ENCODE results near the gene LRRC74B. TPM values are rescaled to one million over a fixed set of nuclear protein-coding genes. Genes with fewer than 3 reads are reported as not detected.

Gene LRRC74B
- polyA plus RNA-seq, 1 of the 3 experiments (the other 2 are of a cell fraction): 0.03 TPM

DNA sequence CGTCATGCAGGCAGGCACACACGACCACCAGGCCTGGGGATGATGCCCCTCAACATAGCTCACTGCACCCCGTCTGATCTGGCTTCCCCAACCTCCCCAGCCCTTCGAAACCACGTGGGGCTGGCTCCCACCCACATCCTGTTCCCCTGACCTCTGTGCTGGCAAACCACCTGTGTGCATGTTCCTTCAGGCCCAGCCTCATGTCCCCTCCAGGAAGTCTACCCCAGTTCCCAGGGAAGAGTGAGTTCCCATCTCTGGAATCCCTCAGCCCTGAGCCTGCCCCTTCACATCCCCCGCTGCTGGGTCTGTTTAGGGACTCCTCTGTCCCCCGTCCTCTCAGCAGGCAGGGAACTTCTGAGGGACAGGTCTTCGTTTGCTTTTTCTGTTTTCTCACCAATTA lies 20.5 kb upstream of the LRRC74B start:
- Histone ChIP-seq H3K9me2 (no peaks in the 10 kb centered on the region), H3K9ac (no peak overlapping the region), H3K36me3 (replicated peaks in 1 of 2; ENCODE audit: control insufficient read depth in 1 of 2, insufficient read depth in 2 of 2, low read length in 1 of 2) (no peaks in the 10 kb centered on the region), H3K9me3 (no peaks in the 10 kb centered on the region), H4K20me1 (ENCODE audit: insufficient read depth) (no peaks in the 10 kb centered on the region), H3K27me3 (ENCODE audit: insufficient read depth) (no peaks in the 10 kb centered on the region), H3K4me2 (no peak overlapping the region), H3K4me1 (ENCODE audit: control insufficient read depth in 1 of 2, insufficient read depth in 2 of 2, low read depth in 1 of 2, low read length in 1 of 2) (peaks cover 0 to 29% of the 10 kb centered on the region in 2 experiments; a peak in 1 of 4 replicates), H3F3A (replicated peaks; ENCODE audit: insufficient read depth) (no peaks in the 10 kb centered on the region), H2AFZ (ENCODE audit: low read depth) (no peak overlapping the region), H3K27ac (ENCODE audit: low read depth in 2 of 2, low read length in 1 of 2) (no peak overlapping the region), H3K4me3 (ENCODE audit: low read depth in 2 of 2, low read length in 1 of 2) (no peak overlapping the region), H3K79me2 (ENCODE audit: insufficient read depth) (no peaks in the 10 kb centered on the region)
- DNase-seq: no peak
- TF ChIP-seq NFIC (IDR thresholded peaks at IDR 0.05; ENCODE audit: borderline replicate concordance) (no peak), MEF2A (IDR thresholded peaks at IDR 0.05; ENCODE audit: borderline replicate concordance, low read depth) (no peak), EZH2phosphoT487 (IDR thresholded peaks at IDR 0.05; ENCODE audit: borderline replicate concordance, low read depth) (no peak), MXI1 (IDR thresholded peaks at IDR 0.05; ENCODE audit: low read depth, low read length) (no peak), NRF1 (IDR thresholded peaks at IDR 0.05; ENCODE audit: low read depth, low read length) (no peak), FOXM1 (IDR thresholded peaks at IDR 0.05; ENCODE audit: low read depth) (no peak), RFX5 (IDR thresholded peaks at IDR 0.05; ENCODE audit: low read length) (no peak), SIN3A (IDR thresholded peaks at IDR 0.05; ENCODE audit: borderline replicate concordance, low read depth, low read length) (no peak), EP300 (IDR thresholded peaks at IDR 0.05; ENCODE audit: borderline replicate concordance in 1 of 2, low read depth in 1 of 2, low read length in 1 of 2) (no peak), REST (IDR thresholded peaks at IDR 0.05; ENCODE audit: low read depth, low read length) (no peak)
- TF ChIP-seq, protein P1, sequence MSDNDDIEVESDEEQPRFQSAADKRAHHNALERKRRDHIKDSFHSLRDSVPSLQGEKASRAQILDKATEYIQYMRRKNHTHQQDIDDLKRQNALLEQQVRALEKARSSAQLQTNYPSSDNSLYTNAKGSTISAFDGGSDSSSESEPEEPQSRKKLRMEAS (IDR thresholded peaks at IDR 0.05; ENCODE audit: low read depth): no peak
- TF ChIP-seq, protein P2, sequence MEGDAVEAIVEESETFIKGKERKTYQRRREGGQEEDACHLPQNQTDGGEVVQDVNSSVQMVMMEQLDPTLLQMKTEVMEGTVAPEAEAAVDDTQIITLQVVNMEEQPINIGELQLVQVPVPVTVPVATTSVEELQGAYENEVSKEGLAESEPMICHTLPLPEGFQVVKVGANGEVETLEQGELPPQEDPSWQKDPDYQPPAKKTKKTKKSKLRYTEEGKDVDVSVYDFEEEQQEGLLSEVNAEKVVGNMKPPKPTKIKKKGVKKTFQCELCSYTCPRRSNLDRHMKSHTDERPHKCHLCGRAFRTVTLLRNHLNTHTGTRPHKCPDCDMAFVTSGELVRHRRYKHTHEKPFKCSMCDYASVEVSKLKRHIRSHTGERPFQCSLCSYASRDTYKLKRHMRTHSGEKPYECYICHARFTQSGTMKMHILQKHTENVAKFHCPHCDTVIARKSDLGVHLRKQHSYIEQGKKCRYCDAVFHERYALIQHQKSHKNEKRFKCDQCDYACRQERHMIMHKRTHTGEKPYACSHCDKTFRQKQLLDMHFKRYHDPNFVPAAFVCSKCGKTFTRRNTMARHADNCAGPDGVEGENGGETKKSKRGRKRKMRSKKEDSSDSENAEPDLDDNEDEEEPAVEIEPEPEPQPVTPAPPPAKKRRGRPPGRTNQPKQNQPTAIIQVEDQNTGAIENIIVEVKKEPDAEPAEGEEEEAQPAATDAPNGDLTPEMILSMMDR (IDR thresholded peaks at IDR 0.05): no peak
- WGBS (ENCODE audit: low lambda C conversion rate): 58% methylated on average over 7 of the region's 8 CpGs
- POLR2A ChIA-PET: no interaction called here
- CTCF ChIA-PET: no interaction called here

Data from SK-N-SH (cell line).